Stimulated activated CD8-positive, alpha-beta memory T cell treated with anti-CD3 and anti-CD28 coated beads, Interleukin-2, amount 100 ng/mL, for 1 hour (primary cell): Measurements from ENCODE around the gene GABRP.
"Not testable (repeated sequence)": the region's sequence is repeated elsewhere in the genome, so short reads cannot be mapped to it uniquely, and the experiment has no call there.

Experiments
- DNase-seq, 2 donors: peaks; one replicate each; pipeline ENCODE4 v3.0.0-alpha.2; 2020; ENCODE audit warnings: low read depth in 2 of 2

Gene GABRP

DNA sequence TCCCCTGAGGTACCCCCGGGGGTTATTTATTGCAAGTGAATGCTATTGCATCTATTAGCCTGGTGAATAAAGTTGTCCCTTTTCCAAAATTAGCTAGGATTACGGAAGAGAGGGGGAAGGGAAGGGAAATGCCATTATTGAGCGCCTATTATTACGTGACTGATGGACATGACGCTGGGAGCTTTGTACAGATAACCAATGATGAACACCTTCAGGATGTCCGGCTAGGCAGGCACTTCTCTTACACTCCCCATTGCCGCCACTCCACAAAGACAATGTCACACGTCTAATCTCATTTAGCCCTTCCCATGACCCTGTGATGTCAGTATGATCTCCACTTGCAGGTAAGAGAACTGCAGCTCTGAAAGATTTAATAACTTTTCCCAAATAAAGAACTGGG, 9.4 kb downstream of the GABRP start:
- DNase-seq = no peak

DNA sequence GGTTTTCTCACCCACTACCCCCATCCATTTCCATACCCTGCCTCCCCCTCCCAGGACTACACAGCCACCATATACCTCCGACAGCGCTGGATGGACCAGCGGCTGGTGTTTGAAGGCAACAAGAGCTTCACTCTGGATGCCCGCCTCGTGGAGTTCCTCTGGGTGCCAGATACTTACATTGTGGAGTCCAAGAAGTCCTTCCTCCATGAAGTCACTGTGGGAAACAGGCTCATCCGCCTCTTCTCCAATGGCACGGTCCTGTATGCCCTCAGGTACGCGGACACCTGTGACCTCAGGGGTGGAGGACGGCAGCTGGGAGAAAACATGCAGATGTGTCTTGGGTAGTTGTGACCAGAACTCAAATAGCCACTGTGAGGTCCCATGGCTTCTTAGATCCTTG, 11.6 kb downstream of the GABRP start:
- DNase-seq = no peak

DNA sequence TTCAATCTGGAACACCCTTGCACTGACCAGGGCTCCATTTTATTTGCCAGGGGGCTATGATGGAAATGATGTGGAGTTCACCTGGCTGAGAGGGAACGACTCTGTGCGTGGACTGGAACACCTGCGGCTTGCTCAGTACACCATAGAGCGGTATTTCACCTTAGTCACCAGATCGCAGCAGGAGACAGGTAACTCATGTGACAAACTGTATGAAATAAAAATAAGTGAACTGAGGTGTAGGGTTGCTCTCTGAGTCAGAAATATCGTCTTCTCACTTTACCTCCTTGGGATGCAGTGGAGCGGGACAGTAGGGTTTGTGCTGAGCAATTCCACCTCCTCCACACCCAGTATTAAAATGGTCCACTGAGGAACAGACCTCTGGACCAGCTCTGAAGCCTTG, 22.1 kb downstream of the GABRP start:
- no peak for DNase-seq

DNA sequence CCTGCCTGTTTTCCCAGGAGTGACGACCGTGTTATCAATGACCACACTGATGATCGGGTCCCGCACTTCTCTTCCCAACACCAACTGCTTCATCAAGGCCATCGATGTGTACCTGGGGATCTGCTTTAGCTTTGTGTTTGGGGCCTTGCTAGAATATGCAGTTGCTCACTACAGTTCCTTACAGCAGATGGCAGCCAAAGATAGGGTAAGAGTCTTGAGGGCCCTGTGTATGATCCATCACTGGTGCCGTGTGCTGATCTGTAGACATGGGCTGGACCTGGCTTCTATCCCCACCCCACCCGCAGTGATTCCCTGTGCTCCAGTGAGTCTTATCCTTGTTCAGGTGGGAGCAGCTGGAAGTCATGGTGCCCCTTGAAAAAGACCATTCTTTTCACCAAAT, 26.0 kb downstream of the GABRP start:
- DNase-seq = no peak

DNA sequence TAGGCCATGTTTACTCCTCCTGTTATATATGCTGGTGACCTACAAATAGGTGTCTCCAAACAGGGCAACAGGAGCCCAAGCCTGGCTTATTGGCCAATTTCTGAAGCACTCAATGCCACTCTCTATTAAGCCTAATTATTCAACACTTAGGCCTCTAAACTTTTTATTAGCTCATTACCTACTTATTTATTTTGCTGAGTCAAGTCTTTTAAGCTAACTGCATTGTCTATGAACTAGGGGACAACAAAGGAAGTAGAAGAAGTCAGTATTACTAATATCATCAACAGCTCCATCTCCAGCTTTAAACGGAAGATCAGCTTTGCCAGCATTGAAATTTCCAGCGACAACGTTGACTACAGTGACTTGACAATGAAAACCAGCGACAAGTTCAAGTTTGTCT, 28.2 kb downstream of the GABRP start:
- no peak for DNase-seq

DNA sequence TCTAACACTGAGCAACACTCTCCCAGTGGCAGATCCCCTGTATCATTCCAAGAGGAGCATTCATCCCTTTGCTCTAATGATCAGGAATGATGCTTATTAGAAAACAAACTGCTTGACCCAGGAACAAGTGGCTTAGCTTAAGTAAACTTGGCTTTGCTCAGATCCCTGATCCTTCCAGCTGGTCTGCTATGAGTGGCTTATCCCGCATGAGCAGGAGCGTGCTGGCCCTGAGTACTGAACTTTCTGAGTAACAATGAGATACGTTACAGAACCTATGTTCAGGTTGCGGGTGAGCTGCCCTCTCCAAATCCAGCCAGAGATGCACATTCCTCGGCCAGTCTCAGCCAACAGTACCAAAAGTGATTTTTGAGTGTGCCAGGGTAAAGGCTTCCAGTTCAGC, 29.7 kb downstream of the GABRP start:
- no peak for DNase-seq

DNA sequence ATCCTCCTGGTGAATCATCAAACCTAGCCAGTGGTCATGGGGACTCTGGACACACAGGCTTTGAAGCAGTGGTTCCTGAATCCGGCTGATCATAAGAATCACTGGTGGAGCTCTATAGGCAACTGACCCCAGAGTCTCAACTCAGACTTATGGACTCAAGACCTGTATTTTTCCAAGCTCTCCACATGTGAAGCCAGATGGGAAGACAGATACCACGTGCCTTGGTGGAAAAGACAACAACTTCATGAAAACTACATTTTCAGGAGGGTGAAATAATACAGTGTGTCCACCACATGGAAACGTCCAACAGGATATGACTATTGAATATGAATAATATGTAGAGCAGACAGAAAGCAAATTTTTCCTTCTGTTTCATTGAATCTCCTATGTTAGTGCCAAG, 33.7 kb downstream of the GABRP start:
- DNase-seq = no peak

DNA sequence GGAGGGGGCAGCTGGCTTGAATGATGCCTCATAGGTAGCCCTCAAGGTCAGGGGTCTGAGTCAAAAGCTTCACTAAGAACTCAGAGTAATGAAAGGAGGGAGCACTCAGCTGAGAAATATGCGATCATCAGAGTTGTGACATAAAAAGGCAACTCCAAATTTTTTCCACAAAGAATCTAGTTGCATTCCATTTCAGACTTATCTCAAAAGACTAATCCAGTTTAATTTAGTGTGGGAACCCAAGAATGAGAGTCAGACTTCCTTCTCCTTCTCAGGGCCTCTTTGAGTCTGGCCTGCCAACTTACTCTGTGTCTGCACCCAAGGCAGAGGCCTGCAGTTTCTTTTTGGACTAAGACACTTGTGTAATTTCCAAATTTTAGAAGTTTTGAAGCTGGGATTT, 34.7 kb downstream of the GABRP start:
- no peak for DNase-seq

DNA sequence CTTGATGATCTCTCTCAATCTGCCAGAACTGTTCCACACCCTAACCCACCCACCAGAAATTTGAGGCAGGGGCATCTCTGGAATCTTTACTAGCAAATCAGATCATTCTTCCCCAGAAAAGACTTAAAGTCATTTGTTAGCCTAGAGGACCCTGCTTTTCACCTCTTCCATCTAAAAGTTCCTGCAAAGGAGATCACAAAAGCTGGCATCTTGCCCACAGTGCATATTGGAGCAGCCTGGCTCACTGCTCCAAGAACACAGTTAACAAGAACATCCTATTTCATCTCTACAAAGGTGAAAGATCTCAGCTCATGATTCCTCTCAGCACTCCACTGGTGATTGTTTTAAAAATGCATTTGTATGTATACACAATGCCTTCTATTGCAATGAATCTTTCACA, 36.3 kb downstream of the GABRP start:
- no peak for DNase-seq

DNA sequence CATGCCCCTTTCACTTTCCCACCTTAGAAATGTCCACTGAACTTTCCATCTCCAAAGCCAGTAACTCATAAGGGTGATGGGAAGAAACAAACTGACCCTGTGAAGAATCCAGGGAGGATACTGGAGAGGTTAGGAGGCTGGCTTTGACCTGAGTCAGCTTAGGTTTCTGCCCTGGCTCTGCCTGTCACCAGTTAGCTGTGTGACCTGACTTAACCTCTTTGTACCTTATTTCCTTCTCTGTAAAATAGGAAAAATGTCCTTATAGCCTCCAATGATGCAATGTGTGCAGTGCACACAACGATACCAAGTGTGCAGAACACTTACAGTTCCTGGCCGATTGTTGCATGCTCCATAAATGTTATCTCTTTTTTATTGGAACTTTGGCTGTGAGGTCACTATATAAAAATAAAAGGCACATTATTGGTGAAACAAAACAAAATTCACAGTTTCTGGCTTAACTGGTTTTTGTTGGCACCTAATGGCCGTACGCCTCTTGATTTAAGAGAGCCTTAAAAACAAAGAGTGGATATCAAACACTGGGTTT, 37.8 kb downstream of the GABRP start:
- DNase-seq = no peak

DNA sequence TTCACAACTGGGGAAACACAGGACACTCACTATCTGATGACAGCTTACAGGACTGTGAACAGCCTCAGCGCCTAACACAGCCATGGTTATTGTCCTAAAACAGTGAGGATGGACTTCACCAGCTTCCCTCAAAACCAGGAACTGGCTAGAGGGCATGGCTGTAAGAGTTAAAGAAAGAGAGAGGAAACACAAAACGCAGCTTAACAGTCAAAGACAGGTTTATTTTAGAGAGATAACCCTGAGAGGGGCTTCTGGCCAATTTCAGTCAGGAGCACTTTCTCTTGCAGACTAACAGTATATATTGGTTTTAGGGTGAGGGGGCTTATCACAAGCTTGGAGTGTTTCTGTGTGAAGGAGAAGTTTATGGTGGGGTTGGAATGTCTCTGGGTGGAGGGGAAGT, 42.6 kb downstream of the GABRP start:
- DNase-seq = no peak

DNA sequence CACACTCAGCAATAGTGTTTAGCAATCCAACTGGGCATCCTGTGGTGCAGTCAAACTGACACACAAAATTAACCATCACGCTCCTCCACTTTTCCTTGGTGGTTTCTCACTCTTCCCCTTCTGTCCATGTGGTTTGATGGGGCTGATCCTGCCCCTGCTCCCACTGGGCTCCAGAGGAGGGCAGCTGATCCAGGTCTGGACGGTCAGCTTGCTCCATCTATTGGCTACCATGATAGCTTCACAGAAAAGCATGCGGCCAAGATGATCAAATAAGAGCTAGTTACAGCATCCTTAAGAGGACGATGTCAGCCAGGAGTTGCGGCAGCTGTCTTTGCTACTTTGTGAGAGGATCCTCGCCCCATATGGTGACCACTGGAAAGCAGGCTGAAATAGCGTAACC, 48.7 kb downstream of the GABRP start:
- no peak for DNase-seq

DNA sequence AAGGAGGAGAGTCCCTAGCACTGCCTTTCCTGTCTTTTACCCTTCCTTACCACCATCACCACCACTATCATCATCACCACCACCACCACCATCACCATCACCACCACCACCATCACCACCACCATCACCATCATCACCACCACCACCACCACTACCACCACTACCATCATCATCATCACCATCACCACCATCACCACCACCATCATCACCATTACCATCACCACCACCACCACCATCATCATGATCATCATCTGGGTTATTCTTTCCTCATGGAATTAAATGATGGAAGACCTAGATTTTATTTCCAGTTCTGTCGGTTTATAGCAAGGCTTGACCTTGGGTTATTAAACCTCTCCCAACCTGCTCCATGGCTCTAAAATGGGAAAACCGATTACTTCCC, 50.5 kb downstream of the GABRP start:
- not testable (repeated sequence) for DNase-seq

DNA sequence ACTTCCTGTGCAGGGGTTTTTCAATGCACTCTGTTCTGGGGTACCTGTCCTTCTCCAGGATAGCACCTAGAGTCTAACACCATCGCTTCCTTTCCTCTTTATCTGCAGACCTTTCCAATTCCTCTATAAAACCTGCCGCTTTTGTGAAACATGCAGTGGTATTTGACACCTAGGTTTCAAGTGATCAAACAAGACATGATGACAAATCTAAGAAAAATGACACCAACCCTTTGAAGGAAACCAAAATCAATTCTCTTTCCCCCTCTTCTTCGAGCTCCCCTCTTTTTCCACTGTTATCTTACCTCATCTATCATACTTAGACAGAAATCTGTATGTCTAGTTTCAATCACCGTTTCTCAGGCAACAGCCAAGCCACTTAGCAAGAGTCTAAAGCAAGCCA, 52.7 kb downstream of the GABRP start:
- no peak for DNase-seq

DNA sequence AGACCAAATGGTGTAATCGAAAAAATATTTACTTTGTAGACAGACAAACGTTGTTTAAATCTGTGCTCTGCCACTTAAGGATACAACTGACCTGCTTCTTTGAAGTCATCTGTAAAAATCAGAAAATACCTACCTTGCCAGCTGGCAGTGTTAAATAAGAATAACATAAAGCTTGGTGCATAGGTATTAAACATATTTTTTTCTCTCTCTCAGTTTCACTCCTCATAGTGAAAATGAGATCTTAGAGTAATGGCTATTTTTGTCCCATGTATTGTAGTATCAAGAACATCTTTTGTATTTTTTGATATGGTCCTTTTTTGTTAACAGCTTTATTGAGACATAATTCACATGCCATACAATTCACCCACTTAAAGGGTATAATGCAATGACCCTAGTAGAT, 60.3 kb downstream of the GABRP start:
- no peak for DNase-seq

DNA sequence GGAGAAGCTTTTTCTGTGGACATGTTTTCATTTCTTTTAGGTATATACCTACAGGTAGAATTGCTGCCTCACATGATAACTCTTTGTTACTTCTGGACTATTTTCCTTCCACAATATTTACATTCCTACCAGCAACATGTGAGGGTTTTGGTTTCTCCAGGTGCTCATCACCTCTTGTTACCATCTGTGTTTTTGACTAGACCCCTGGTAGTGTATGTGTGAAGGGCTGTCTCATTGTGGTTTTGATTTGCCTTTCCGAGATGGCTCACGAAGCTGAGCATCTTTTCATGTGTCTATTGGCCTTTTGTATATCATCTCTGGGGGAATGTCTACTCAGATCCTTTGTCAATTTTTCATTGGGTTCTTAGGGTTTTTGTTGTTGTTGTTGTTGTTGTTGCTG, 61.1 kb downstream of the GABRP start:
- DNase-seq = no peak

DNA sequence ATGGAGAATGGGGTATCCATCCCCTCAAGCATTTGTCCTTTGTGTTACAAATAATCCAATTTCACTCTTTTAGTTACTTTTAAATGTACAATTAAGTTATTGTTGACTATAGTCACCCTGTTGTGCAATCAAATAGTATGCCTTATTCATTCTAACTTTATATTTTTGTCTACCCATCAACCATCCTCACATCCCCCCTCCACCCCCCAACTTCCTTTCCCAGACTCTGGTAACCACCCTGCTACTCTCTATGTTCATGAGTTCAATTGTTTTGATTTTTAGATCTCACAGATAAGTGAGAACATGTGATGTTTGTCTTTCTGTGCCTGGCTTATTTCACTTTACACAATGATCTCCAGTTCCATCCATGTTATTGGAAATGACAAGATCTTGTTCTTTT, 62.9 kb downstream of the GABRP start:
- no peak for DNase-seq

DNA sequence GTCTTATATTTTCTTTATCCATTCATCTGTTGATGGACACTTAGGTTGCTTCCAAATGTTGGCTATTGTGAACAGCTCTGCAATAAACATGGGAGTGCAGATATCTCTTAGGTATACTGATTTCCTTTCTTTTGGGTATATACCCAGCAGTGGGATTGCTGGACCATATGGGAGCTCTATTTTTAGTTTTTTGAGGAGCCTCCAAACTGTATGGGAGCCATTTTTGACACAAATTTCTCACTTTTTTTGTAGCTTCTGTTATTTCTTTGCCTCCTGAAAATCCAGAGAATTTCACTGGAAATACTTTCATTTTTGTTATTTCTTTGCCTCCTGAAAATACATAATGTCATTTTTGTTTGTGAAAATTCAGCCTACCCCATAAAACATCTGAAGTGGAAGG, 63.3 kb downstream of the GABRP start:
- no peak for DNase-seq

DNA sequence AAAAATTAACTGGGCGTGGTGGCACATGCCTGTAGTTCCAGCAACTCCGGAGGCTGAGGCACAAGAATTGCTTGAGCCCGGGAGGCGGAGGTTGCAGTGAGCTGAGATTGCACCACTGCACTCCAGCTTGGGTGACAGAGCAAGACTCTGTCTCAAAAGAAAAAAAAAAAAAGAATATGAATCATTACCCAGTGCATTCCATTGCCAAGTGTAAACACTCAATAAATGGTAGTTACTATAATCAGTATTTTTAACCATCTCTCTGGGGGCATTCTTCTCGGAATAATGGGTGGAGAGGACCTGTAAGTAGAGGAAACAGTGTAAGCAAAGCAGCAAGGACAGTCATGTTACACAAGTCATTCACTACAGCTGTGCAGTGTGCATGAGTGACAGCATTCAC, 64.5 kb downstream of the GABRP start:
- DNase-seq = no peak

DNA sequence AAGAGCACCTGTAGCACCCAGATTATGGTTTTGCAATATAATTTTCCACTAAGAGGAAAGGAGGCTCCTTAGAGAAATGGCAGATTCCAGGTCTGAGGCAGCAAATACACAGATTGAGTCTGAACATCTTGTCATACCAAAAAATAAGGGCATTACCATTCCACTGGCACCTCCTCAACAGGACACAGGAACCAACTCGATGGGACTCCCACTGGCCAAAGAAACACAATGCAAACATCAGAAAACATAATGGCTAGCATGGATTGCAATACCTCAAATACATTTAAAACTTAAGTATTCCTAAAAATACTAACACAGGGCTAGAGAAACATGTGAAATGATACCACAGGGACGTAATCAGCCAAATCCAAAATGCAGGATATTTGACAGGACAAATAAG, 65.8 kb downstream of the GABRP start:
- DNase-seq = no peak

DNA sequence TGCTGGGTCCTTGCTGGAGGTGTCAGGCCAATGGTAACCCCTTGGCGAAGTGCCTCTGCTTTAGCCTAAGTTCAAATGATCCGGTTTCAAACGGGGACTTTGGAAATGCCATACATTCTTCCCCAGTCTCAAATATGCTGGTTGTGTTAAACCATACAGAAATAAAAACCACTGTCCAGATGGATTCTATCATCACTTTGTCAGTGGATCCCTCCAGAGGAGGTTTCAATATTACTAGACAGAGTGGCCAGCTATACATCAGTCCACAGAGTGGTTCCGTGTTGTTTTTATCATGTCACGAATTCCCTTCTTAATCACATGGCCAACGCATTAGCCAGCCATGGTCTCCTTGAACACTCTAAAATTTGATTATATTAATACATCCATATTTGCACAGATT, 71.0 kb downstream of the GABRP start:
- no peak for DNase-seq

DNA sequence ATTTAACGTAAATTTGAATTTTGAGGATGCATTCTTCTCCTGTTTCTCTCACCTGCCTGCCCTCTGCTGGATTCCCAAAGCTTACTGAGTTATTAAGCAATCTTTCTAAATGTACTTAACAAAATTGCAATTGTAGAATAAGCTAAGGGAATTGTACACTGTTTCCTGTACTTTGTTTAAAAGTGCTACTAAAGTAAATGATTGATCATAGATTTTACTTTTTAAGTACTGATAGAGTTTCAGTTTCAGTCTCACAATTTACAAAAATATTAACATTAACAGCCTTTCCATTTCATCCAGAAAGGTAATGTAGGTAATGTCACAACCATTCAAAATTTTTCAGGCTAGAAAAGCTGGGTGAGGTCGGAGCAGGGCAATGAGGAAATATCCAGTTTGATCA, 73.5 kb downstream of the GABRP start:
- DNase-seq = no peak

DNA sequence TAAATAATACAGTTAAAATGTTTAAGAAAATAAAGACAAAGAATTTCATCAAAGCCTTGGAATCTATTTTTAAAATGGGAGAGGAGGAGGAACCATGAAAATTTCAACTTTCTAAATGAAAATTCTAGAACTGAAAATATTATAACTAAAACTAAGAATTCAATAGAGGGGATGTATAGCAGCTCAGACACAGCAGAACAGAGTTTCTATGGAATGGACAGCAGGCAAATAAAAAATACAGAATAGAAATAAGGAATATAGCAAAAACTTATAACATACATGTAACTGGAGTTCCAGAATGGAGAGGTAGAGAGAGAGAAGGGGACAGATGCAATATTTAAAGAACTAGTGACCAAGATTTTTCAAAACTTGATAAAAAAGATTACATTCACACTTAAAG, 76.9 kb downstream of the GABRP start:
- DNase-seq = no peak

DNA sequence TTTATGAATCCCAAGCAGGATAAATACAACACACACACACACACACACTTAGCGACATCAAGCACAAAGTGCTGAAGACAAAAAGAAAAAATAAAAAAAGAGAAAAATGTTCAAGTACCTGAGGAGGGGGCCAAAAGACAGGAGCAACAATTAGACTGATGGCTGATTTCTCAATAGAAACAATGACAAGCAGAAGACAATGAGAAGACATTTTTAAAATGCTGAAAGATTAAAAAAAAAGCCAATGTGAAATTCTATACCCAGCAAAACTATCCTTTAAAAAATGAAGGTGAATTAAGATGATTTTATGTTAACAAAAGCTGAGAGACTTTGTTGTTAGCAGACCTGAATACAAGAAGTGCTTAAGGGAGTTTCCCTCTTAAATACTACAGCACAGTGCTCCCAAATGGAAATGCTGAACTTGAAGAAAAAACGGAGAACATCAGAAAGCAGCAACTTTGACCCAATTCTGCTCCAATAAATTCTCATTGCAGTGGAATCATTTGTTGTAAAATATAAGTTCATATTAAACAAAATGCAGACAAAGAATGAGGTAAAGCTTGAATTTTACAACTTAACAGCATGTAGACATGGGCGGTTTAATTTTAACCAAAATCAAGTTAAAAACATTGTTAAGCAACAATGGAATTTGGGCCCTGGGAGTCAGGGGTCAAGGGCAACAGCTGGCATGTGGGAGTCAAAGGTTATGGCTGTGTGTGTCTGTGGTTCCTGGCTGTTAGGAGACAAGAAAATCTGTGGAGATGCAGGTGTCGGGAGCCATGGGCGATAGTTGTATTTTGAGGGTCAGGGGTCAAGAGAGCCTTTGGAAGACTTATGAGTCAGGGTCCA, 77.5 kb downstream of the GABRP start:
- no peak for DNase-seq
